Bronchial epithelial cell (primary cell): ENCODE data around the gene SPDYE6. TPM values are rescaled to one million over a fixed set of nuclear protein-coding genes. Genes with fewer than 3 reads are reported as not detected.

ENCODE experiments used
- DNase-seq: peaks from one replicate; pipeline ENCODE4 v3.0.0-alpha.2; 2010; ENCODE audit warnings: low read depth
- FAIRE-seq: peaks from 2 replicates; lab custom pipeline; 2011; peaks lifted over from hg19 to GRCh38; lab: Jason Lieb, UNC
- H3K27me3 ChIP-seq: 2 replicates; pipeline ENCODE4 v1.5.1; 2011; ENCODE audit warnings: low read length; ENCODE audit not compliant: control insufficient read depth, insufficient read depth
- H3K36me3 ChIP-seq: 2 replicates; pipeline ENCODE4 v1.5.1; 2011; ENCODE audit warnings: low read length; ENCODE audit not compliant: control insufficient read depth, insufficient read depth
- H3K4me3 ChIP-seq: 2 replicates; pipeline ENCODE4 v1.5.1; 2011; ENCODE audit warnings: mild to moderate bottlenecking, low read depth, low read length, control low read depth
- CTCF ChIP-seq: IDR thresholded peaks from 2 replicates; pipeline ENCODE4 v1.5.1; 2011; ENCODE audit warnings: mild to moderate bottlenecking, moderate library complexity, low read length, control low read depth, inconsistent platforms; ENCODE audit not compliant: insufficient read depth, severe bottlenecking
- total RNA-seq: library from RNA; depleted of rRNA; stranded (reverse); fragments of >200 nt; gene quantifications from 2 replicates; pipeline ENCODE4 v1.2.1, GENCODE V29; 2014

SPDYE6 gene
- total RNA-seq, 1 donor from 2014 or later: not detected

DNA sequence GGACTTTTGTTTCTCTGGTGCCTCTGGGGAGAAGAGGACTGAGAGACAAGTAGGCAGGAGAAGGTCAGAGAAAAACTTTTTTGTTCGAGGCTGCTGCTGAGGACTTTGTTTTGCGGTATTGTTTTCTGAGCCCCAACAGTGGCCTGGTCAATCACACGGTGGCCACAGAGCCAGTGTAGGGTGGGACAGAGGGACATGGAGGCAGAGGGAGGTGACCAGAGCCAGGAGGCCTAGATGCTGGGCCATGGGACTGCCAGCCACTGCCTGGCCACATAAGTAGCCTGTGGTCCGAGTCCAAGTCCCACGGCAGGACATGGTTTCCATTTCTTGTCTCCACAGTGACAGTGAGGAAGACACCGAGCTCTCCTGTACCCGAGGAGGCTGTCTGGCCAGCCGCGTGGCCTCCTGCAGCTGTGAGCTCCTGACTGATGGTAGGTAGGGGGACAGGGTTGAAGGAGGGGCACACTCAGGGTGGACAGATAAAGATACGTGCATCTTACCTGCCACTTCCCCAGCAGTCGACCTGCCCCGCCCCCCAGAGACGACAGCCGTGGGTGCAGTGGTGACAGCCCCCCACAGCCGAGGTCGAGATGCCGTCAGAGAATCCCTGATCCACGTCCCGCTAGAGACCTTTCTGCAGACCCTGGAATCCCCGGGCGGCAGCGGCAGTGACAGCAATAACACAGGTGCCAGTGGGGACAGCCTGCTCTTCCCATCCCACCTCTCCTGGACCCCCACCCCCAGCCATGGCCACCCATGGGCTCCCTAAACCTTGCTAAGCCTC lies 42.1 kb downstream of the SPDYE6 start:
- TF ChIP-seq CTCF: no peak
- Histone ChIP-seq H3K4me3 (no peak overlapping the region), H3K36me3 (no peaks in the 10 kb centered on the region), H3K27me3 (no peaks in the 10 kb centered on the region)
- no peak for FAIRE-seq
- no peak for DNase-seq

- no peak overlapping the region for H3K4me3 ChIP-seq
- FAIRE-seq (no peak), DNase-seq (no peak)
- no peak for TF ChIP-seq CTCF
- no peaks in the 10 kb centered on the region for H3K27me3 ChIP-seq
- H3K36me3 ChIP-seq: no peaks in the 10 kb centered on the region
Observed at GRCh38 chr7:102312317-102312716, 43.9 kb downstream of the SPDYE6 start.

- Histone ChIP-seq H3K4me3 (no peak overlapping the region), H3K36me3 (no peaks in the 10 kb centered on the region), H3K27me3 (no peaks in the 10 kb centered on the region)
- FAIRE-seq (no peak), DNase-seq (no peak)
- TF ChIP-seq CTCF: no peak
Observed at GRCh38 chr7:102310414-102310815, 45.8 kb downstream of the SPDYE6 start.

DNA sequence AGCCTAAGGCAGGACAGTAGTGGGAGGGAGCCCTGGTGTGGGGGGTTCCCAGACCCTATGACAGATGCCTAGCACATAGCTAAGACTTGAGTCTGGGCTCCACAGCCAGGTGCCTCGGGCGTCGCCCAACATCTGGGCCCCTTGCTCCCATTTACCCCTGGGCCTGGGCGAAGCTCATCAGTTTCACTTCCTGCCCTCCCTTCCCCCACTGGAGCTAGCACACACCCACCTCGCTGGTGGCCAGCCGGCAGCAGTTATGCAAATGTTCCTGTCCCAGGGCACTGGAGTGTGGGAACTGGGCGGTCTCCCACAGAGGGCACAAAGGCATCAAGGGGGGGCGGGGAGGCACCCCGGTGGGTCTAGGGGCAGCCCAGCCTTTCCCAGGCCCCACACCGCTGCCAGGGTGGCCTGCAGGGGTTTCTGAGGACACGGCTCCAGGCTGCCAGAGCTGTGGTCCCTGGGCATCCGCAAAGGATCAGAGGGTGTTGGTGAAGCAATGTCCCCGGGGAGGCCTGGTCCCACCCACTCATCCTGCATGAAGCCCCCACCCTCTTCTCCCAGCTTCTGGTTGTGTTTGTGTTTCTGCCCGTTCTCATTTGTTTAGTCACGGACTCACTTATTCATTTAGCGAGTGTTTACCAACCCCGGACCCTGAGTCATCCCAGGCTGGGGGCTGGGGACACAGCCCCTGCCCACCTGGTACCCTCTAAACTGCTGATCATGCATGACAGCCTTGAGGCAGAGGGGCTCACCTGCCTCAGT lies 49.1 kb downstream of the SPDYE6 start:
- no peaks in the 10 kb centered on the region for H3K27me3 ChIP-seq
- TF ChIP-seq CTCF: no peak
- DNase-seq: peak; percentile 43
- no peak for FAIRE-seq
- no peaks in the 10 kb centered on the region for H3K36me3 ChIP-seq
- no peak overlapping the region for H3K4me3 ChIP-seq

- Histone ChIP-seq H3K36me3 (no peaks in the 10 kb centered on the region), H3K4me3 (no peak overlapping the region), H3K27me3 (no peaks in the 10 kb centered on the region)
- TF ChIP-seq CTCF: no peak
- FAIRE-seq: no peak
- no peak for DNase-seq
Observed at GRCh38 chr7:102305414-102306268, 50.6 kb downstream of the SPDYE6 start.
